ENCODE results near the gene NRIP2.

Gene NRIP2

DNA sequence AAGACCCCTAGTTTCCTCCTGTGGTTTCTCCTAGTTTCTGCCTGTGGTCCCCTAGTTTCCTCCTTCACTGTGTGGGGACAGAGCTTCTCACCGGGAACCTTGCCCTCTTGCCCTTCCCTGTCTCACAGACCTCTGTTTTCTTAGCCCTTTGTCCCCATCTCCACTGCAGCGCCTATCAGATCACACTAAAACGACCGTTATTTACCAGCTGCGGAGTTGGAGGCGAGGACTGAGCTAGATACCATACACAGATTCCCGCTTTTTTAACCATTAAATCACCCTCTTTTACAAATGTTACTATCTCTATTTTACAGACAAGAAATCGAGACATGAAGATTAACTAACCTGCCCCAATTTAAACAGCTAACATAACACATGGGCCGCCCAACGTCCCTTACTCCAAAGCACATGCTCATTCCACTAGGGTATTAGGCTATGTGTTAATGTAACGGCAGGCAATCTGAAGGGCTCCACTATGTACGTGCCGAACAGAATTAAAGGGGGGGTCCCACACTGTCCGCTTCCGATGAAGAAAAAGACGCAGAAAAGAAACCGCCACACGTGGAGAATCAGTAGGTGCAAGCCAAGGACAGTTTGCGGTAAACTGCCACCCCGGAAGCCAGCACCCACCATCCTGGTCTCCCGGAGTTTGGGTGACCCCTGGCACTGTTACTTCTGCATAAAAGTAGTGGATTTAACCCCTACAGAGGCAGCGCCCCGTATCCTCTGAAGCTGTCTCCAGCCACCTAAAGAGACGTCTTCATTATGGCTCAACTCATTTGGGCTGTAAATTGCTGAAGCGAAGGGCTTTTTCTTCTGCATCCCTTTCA, 41.9 kb downstream of the NRIP2 start:
- no peak overlapping the region for H3K4me3 ChIP-seq (ENCODE audit: low read length)
- TF ChIP-seq, protein P1, sequence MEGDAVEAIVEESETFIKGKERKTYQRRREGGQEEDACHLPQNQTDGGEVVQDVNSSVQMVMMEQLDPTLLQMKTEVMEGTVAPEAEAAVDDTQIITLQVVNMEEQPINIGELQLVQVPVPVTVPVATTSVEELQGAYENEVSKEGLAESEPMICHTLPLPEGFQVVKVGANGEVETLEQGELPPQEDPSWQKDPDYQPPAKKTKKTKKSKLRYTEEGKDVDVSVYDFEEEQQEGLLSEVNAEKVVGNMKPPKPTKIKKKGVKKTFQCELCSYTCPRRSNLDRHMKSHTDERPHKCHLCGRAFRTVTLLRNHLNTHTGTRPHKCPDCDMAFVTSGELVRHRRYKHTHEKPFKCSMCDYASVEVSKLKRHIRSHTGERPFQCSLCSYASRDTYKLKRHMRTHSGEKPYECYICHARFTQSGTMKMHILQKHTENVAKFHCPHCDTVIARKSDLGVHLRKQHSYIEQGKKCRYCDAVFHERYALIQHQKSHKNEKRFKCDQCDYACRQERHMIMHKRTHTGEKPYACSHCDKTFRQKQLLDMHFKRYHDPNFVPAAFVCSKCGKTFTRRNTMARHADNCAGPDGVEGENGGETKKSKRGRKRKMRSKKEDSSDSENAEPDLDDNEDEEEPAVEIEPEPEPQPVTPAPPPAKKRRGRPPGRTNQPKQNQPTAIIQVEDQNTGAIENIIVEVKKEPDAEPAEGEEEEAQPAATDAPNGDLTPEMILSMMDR (IDR thresholded peaks at IDR 0.05; ENCODE audit: insufficient read depth, low read depth, low read length, missing control alignments): no peak
- DNase-seq (ENCODE audit: low read depth): no peak

DNA sequence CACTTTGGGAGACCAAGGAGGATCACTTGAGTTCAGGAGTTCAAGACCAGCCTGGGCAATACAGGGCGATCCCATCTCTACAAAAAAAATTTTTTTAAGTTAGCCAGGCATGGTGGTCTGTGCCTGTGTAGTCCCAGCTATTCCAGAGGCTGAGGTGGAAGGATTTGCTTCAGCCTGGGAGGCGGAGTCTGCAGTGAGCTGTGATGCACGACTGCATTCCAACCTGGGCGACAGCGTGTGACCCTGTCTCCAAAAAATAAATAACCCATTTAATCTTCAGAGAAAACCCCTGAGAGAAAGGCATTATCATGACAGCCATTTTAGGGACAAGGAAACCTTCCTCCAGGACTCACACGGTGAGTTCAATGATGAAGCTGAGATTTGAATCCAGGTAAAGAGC, 43.7 kb downstream of the NRIP2 start:
- TF ChIP-seq, protein P1 (IDR thresholded peaks at IDR 0.05; ENCODE audit: insufficient read depth, low read depth, low read length, missing control alignments): no peak
- H3K4me3 ChIP-seq (ENCODE audit: low read length): no peak overlapping the region
- no peak for DNase-seq (ENCODE audit: low read depth)

DNA sequence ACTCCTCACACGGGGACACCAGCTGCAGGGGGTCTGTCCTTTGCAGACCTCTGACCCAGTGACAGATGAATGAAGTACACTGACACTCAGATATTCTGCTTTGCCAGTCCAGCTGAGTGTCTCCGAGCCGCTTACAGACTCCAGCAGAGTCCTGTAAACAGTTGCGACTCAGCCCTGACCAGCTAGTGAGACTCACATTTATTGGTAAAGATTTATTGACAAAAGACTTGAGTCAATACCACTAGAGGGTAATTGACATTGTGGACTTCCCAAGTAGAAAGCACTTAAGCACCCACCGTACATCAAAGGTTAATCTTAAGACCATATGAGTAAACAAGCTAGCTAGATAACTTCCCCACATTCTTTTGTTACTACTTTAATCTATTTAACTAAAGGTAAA, 49.8 kb downstream of the NRIP2 start:
- H3K4me3 ChIP-seq (ENCODE audit: low read length): no peak overlapping the region
- DNase-seq (ENCODE audit: low read depth): no peak
- TF ChIP-seq, protein P1 (IDR thresholded peaks at IDR 0.05; ENCODE audit: insufficient read depth, low read depth, low read length, missing control alignments): no peak

DNA sequence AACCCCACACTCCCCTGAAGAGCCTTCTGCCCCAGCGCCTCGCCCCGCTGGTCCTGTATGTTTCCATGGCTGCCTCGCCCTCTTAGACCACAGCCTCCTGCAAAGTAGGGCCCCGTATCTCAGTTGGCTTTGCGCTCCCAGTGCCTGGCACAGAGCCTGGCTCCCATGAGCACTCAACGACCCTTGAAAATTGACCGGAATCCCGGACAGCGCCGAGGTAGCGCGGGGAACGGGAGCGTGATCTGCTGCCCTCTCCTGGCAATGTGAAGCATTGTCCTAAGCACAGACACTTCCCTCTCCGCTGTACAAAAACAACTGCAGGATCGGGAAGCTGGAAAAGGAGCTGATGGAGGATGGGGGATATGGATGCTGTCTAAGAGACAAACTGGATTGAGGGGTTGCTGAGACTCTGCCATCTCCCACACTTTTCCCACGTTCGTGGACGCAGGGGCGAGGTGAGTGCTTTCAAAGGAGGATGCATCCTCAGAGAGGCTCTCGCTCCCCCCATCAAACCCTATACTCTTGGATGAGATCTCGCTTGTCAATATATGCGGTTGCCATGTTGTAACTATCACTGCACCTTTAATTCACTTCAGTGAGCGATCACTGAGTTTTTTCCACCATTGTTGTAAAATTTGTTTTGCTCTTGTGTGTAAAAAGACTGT, 50.8 kb downstream of the NRIP2 start:
- TF ChIP-seq, protein P1 (IDR thresholded peaks at IDR 0.05; ENCODE audit: insufficient read depth, low read depth, low read length, missing control alignments): peak; percentile 96
- DNase-seq (ENCODE audit: low read depth): peak; percentile 47
- H3K4me3 ChIP-seq (ENCODE audit: low read length): peak overlapping the region; percentile 15

DNA sequence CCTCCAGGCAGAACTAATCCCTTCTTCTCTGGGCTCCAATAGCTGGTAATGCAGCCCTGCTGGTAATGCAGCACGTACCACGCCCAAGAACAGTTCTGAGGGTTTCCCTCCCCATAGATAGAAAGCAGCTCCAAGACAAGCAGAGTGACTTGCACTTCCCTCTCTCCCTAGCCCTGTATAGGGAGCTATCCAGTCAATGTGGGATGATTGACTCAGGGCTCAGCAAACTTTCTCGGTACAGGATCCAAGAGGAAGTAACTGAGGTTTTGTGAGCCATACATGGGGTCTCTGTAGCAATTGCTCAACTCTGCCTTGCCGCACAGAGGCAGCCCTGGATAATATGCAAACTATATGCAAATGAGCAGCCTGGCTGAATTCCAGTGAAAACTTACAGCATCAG, 55.6 kb downstream of the NRIP2 start:
- no peak overlapping the region for H3K4me3 ChIP-seq (ENCODE audit: low read length)
- TF ChIP-seq, protein P1 (IDR thresholded peaks at IDR 0.05; ENCODE audit: insufficient read depth, low read depth, low read length, missing control alignments): no peak
- peak; percentile 5 for DNase-seq (ENCODE audit: low read depth)

DNA sequence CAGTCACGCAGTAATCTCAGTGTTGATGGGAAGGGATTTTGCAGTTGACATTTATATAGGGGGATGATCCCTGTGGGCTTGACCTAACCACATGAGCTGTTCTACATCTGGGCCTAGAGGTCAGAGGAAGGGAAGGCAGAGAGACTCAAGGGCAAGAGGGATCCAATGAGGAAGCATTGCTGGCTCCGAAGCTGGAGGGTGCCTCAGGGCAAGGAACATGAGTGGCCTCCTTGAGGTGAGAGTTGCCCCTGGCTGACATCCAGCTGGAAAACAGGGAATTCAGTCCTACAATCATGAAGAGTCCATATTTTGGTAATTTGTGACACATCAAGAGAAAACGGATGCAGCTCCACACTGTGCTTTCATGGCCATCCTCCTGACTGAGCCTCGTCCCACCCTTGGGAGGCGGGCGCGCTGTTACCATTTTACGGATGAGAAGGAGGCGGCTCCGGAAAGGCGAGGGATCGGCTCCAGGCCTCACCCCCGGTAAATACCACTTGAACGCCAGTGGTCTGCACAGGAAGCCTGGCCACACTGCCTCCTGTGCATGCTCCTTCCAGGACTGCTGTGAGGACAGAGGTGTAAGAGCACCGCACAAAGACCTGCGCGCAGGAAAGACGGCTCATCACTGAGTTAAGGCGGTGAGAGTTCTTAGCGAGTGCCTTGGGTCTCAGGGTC, 58.6 kb downstream of the NRIP2 start:
- H3K4me3 ChIP-seq (ENCODE audit: low read length): no peak overlapping the region
- TF ChIP-seq, protein P1 (IDR thresholded peaks at IDR 0.05; ENCODE audit: insufficient read depth, low read depth, low read length, missing control alignments): no peak
- no peak for DNase-seq (ENCODE audit: low read depth)

All from epithelial cell of esophagus (primary cell).